GM12878 (cell line): ENCODE measurements around the gene MDC1. TPM values are rescaled to one million over a fixed set of nuclear protein-coding genes. Genes with fewer than 3 reads are reported as not detected.

Experiments used
- ATAC-seq: fragments of 200-7000 bp; cut with Tn5 transposase; 3 replicates; pipeline ENCODE4 v1.9.1; 2020; ENCODE audit warnings: mild to moderate bottlenecking, moderate library complexity
- BruUV-seq: library from RNA; stranded (reverse); fragments of 400-500 nt; replicated peaks from 2 replicates; lab custom pipeline; 2021; lab: Mats Ljungman, UMichigan
- CTCF ChIA-PET: fragments of 300-600 bp; sonication (Branson Sonifier 250); formaldehyde crosslinking; extraction: SDS; loops from one replicate; lab custom pipeline; 2021; ENCODE audit warnings: inconsistent platforms; lab: Yijun Ruan, JAX
- POLR2A ChIA-PET: fragments of 350-600 bp; formaldehyde crosslinking; extraction: SDS; loops from one replicate; lab custom pipeline; 2021; ENCODE audit warnings: inconsistent platforms; lab: Charles Lee
- RAD21 ChIA-PET: fragments of 300-600 bp; sonication (Branson Sonifier 250); formaldehyde crosslinking; loops from one replicate; lab custom pipeline; 2023; ENCODE audit warnings: antibody characterized with exemption; ENCODE audit not compliant: unreplicated experiment; lab: Charles Lee
- SMC1A ChIA-PET: fragments of 300-600 bp; sonication (Branson Sonifier 250); formaldehyde crosslinking; loops from one replicate; lab custom pipeline; 2023; ENCODE audit not compliant: unreplicated experiment, uncharacterized antibody; lab: Charles Lee
- DNase-seq: peaks from one replicate; pipeline ENCODE4 v3.0.0-alpha.2; 2011; ENCODE audit warnings: low read depth, low spot score
- FAIRE-seq: peaks from 3 replicates; lab custom pipeline; 2011; peaks lifted over from hg19 to GRCh38; lab: Jason Lieb, UNC
- H2AFZ ChIP-seq: 2 replicates; pipeline ENCODE4 v1.6.0; 2011; ENCODE audit warnings: low read depth, low read length, control low read depth; ENCODE audit not compliant: control insufficient read depth
- H3K27ac ChIP-seq: 2 replicates; pipeline ENCODE4 v1.5.1; 2011; ENCODE audit warnings: control low read depth; ENCODE audit not compliant: control insufficient read depth, insufficient read depth
- H3K27me3 ChIP-seq, 2 experiments: replicated peaks in 1 of 2; 2 replicates each; pipeline versions ENCODE4 v1.6.0 to v1.6.1; 2011; ENCODE audit warnings: low read length in 1 of 2; ENCODE audit not compliant: control insufficient read depth in 2 of 2, insufficient read depth in 2 of 2
- H3K36me3 ChIP-seq, 2 experiments: 2 replicates each; pipeline ENCODE4 v1.5.1; 2011; ENCODE audit warnings: low read length in 1 of 2; ENCODE audit not compliant: control insufficient read depth in 2 of 2, insufficient read depth in 2 of 2
- H3K4me1 ChIP-seq: 2 replicates; pipeline ENCODE4 v1.6.1; 2011; ENCODE audit warnings: mild to moderate bottlenecking, low read length, moderate library complexity, mixed read lengths; ENCODE audit not compliant: control insufficient read depth, insufficient read depth
- H3K4me2 ChIP-seq: 2 replicates; pipeline ENCODE4 v1.6.0; 2011; ENCODE audit warnings: control low read depth; ENCODE audit not compliant: control insufficient read depth, insufficient read depth
- H3K4me3 ChIP-seq: fragments of 200-600 bp; sonication (generic); 2 replicates; pipeline ENCODE4 v1.5.1; 2016
- H3K79me2 ChIP-seq: 2 replicates; pipeline ENCODE4 v1.6.0; 2011; ENCODE audit warnings: low read length; ENCODE audit not compliant: control insufficient read depth, insufficient read depth
- H3K9ac ChIP-seq: 2 replicates; pipeline ENCODE4 v1.8.0; 2011; ENCODE audit warnings: low read length, control low read depth, mixed read lengths; ENCODE audit not compliant: control insufficient read depth, insufficient read depth
- H3K9me3 ChIP-seq: replicated peaks from 3 replicates; pipeline ENCODE4 v1.5.1; 2011; ENCODE audit warnings: mild to moderate bottlenecking, low read length; ENCODE audit not compliant: control insufficient read depth, insufficient read depth
- H4K20me1 ChIP-seq: 2 replicates; pipeline ENCODE4 v1.6.0; 2011; ENCODE audit not compliant: control insufficient read depth, insufficient read depth
- IKZF1 ChIP-seq: fragments of 450-650 bp; conservative IDR thresholded peaks from 2 replicates; pipeline ENCODE4 v1.6.1; 2017; ENCODE audit warnings: antibody characterized with exemption, mild to moderate bottlenecking
- IKZF2 ChIP-seq, 2 experiments: fragments of 450-650 bp; IDR thresholded peaks; 2 replicates each; pipeline ENCODE4 v1.6.1; 2017; ENCODE audit warnings: mild to moderate bottlenecking in 2 of 2, moderate library complexity in 2 of 2
- RAD51 ChIP-seq: fragments of 450-650 bp; IDR thresholded peaks from 2 replicates; pipeline ENCODE4 v1.6.1; 2016; ENCODE audit warnings: moderate library complexity, mild to moderate bottlenecking, inconsistent platforms
- SPI1 ChIP-seq: IDR thresholded peaks from 2 replicates; pipeline ENCODE4 v1.6.1; 2011; ENCODE audit warnings: low read depth, mild to moderate bottlenecking, low read length, moderate library complexity, borderline replicate concordance; ENCODE audit not compliant: insufficient read depth
- STAT3 ChIP-seq: IDR thresholded peaks from 2 replicates; pipeline ENCODE4 v1.6.1; 2011; ENCODE audit warnings: low read depth, low read length, improper control_type of control experiment
- ZNF687 ChIP-seq: fragments of 450-650 bp; IDR thresholded peaks from 2 replicates; pipeline ENCODE4 v1.6.1; 2017; ENCODE audit warnings: mild to moderate bottlenecking, moderate library complexity
- WGBS: methylation state at CpG from one replicate; pipeline ENCODE4 v1.1.6; 2016; ENCODE audit warnings: low lambda C conversion rate; ENCODE audit not compliant: insufficient replicate concordance, insufficient coverage; ENCODE audit errors: missing lambda C conversion rate; 5-methylcytosine and 5-hydroxymethylcytosine counted together
- in situ Hi-C: fragments of 300-500 bp; cut with MboI; formaldehyde crosslinking; loops from 9 replicates; pipeline ENCODE4 v1.14.3; 2018; ENCODE audit warnings: mixed read lengths
- intact Hi-C: fragments of 100-400 bp; cut with micrococcal nuclease; formaldehyde crosslinking; loops from one replicate; pipeline ENCODE4 v1.14.2; 2022; ENCODE audit not compliant: unreplicated experiment
- polyA plus RNA-seq, 11 experiments: library from polyadenylated mRNA; depleted of rRNA in 4 of 11; unstranded in 6 of 11; stranded (reverse) in 5 of 11; fragments of >200 nt; fragmentation: Nextera tagmentation in 4 of 11; fragmentation: Illumina TruSeq in 1 of 11; extraction: Ambion mirVana in 4 of 11; extraction: Trizol in 1 of 11; gene quantifications; 1 replicate in 1 of 11; 2 replicates in 10 of 11; pipeline versions ENCODE4 v1.2.1 to v1.2.3, GENCODE V29; 2011 to 2016; ENCODE audit warnings: inconsistent platforms in 2 of 11, missing spikeins in 2 of 11, low read depth in 1 of 11
- total RNA-seq, 4 experiments: library from RNA; depleted of rRNA in 3 of 4; stranded (reverse); fragments of >200 nt in 3 of 4; fragmentation: Illumina TruSeq in 1 of 4; extraction: Trizol in 1 of 4; gene quantifications; 2 replicates each; pipeline versions ENCODE4 v1.2.1 to v1.2.3, GENCODE V29; 2013 to 2021

Gene MDC1
- total and polyA plus RNA-seq, 10 of the 15 experiments (the other 5 are each of a cell fraction or from before 2014, with no cell fraction given): 5.1 to 62.5 (median 22.4) TPM

- SMC1A ChIA-PET: interaction anchor here (0.9 to 2.0 kb wide), 10 partner anchors 14 to 76 kb away, joined by 3 to 12 read pairs (median 4); no protein-coding TSS in a partner anchor
- FAIRE-seq (no peak), DNase-seq (no peak)
- in situ Hi-C loops (no loop called here), intact Hi-C loops (no loop called here)
- no peak overlapping the region for H3K27ac ChIP-seq
- H3K36me3 ChIP-seq: no peaks in the 10 kb centered on the region
- H3K27me3 ChIP-seq: no peaks in the 10 kb centered on the region
- no peaks in the 10 kb centered on the region for H3K9me3 ChIP-seq
- no peaks in the 10 kb centered on the region for H4K20me1 ChIP-seq
- H3K79me2 ChIP-seq: no peaks in the 10 kb centered on the region
- TF ChIP-seq STAT3 (no peak), ZNF687 (peak; percentile 52; the same call in 1 of the 2 replicates), SPI1 (peak; percentile 49; the same call in 1 of the 2 replicates), IKZF1 (0 out of 2 replicates have a peak, but pooled peaks have one; percentile 22), IKZF2 (IDR thresholded peaks at IDR 0.05) (0 out of 4 replicates have a peak, but pooled peaks of 1 of the 2 experiments have one; percentile 21), RAD51 (no peak)
- TF ChIP-seq, all 136 proteins: peak for 4
- H3K4me2 ChIP-seq: no peak overlapping the region
- ChIA-PET RAD21 (interaction anchor here (0.7 to 1.6 kb wide), 7 partner anchors 11 to 67 kb away, joined by 3 to 7 read pairs (median 4); no protein-coding TSS in a partner anchor), POLR2A (interaction anchor here (1.0 to 1.5 kb wide), 2 partner anchors 16 to 70 kb away, joined by 3 to 4 read pairs; no protein-coding TSS in a partner anchor), CTCF (interaction anchor here (1.0 to 1.7 kb wide), 4 partner anchors 8 to 70 kb away, joined by 4 to 6 read pairs (median 6); partner anchors contain the start of gene IER3)
- H3K4me3 ChIP-seq: no peak overlapping the region
- H3K9ac ChIP-seq: no peak overlapping the region
- WGBS: 71% methylated on average over 12 of the region's 12 CpGs
- BruUV-seq: no TSS peak
- peaks cover 3% of the 10 kb centered on the region; the same call in 1 of the 2 replicates for H3K4me1 ChIP-seq
- ATAC-seq: peak; percentile 56
- no peak overlapping the region for H2AFZ ChIP-seq
Observed at GRCh38 chr6:30752157-30752927, 35.3 kb upstream of the MDC1 start.
